ENCODE results near the gene SLITRK3. TPM values are rescaled to one million over a fixed set of nuclear protein-coding genes. Genes with fewer than 3 reads are reported as not detected.
"Not testable (repeated sequence)": the region's sequence is repeated elsewhere in the genome, so short reads cannot be mapped to it uniquely, and the experiment has no call there.

The SLITRK3 gene
- total and polyA plus RNA-seq, 11 donors, result not detected

DNA sequence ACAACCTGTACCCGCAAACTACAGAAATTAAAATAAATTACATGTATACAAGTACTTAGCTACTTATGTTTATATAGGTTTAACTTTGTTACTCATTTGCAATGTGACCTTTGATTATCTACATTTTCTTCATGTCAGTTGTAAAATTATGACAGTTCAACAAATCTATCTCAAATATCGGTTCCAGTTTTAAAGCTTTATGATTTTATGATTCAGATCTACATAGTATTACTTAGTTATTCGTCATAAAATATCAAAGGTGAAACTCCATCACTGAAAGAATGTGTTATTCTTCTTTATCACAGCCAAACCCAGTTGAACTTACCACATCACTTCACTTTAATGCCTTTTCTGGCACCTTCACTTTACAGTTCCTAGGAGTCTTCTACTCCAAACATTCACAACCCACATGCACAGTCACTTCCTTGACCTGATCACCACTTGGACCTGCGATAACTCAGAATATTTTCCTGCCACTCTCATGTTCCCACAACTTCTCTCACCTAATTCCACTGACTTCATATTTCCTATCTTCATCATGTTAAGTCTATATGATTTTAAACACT, 47.2 kb downstream of the SLITRK3 start:
- TF ChIP-seq POLR2A (IDR thresholded peaks at IDR 0.05), result no peak
- no peak for DNase-seq
- intact Hi-C loops (cut with DNase I), result no loop called here
- Histone ChIP-seq H3K4me1 (no peaks in the 10 kb centered on the region), H3K4me3 (no peak overlapping the region), H3K27ac (no peak overlapping the region), H3K27me3 (no peaks in the 10 kb centered on the region), H3K36me3 (no peaks in the 10 kb centered on the region), H3K9me3 (peaks cover 0 to 1% (median 0%) of the 10 kb centered on the region in 12 donors)
- ATAC-seq, result no peak
- 89 to 92% (median 90%) methylated on average over 4 of the region's 4 CpGs for WGBS, 4 donors

- Histone ChIP-seq H3K27ac (no peak overlapping the region), H3K4me3 (no peak overlapping the region), H3K27me3 (no peaks in the 10 kb centered on the region), H3K36me3 (no peaks in the 10 kb centered on the region), H3K4me1 (no peaks in the 10 kb centered on the region), H3K9me3 (peaks cover 0 to 1% (median 0%) of the 10 kb centered on the region in 12 donors)
- intact Hi-C loops (cut with DNase I), result no loop called here
- WGBS, 4 donors, result 61 to 73% (median 66%) methylated on average over 1 of the region's 1 CpG
- ATAC-seq, result no peak
- no peak for DNase-seq
- TF ChIP-seq POLR2A (IDR thresholded peaks at IDR 0.05), result no peak
- TF ChIP-seq, protein P1, sequence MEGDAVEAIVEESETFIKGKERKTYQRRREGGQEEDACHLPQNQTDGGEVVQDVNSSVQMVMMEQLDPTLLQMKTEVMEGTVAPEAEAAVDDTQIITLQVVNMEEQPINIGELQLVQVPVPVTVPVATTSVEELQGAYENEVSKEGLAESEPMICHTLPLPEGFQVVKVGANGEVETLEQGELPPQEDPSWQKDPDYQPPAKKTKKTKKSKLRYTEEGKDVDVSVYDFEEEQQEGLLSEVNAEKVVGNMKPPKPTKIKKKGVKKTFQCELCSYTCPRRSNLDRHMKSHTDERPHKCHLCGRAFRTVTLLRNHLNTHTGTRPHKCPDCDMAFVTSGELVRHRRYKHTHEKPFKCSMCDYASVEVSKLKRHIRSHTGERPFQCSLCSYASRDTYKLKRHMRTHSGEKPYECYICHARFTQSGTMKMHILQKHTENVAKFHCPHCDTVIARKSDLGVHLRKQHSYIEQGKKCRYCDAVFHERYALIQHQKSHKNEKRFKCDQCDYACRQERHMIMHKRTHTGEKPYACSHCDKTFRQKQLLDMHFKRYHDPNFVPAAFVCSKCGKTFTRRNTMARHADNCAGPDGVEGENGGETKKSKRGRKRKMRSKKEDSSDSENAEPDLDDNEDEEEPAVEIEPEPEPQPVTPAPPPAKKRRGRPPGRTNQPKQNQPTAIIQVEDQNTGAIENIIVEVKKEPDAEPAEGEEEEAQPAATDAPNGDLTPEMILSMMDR (IDR thresholded peaks at IDR 0.05), result no peak
These were observed 51.9 kb downstream of the SLITRK3 start for GRCh38 chr3:165144271-165144670.

DNA sequence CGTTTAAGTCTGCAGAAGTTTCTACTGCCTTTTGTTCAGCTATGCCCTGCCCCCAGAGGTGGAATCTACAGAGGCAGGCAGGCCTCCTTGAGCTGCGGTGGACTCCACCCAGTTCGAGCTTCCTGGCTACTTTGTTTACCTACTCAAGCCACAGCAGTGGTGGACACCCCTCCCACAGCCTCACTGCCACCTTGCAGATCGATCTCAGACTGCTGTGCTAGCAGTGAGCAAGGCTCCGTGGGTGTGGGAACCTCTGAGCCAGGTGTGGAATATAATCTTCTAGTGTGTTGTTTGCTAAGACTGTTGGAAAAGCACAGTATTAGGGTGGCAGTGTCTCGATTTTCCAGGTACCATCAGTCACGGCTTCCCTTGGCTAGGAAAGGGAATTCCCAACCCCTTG, 56.3 kb downstream of the SLITRK3 start:
- H3K9me3 ChIP-seq; H3K36me3 ChIP-seq; H3K27ac ChIP-seq; DNase-seq; intact Hi-C loops (cut with DNase I); H3K4me1 ChIP-seq; ATAC-seq; H3K4me3 ChIP-seq; H3K27me3 ChIP-seq: not testable (repeated sequence)
- 63 to 73% (median 71%) methylated on average over 7 of the region's 7 CpGs for WGBS, 4 donors

Other genes starting within 250 kb of the SLITRK3 start
- gene SI, start 117.9 kb downstream of the SLITRK3 start, total RNA-seq, result not detected
- gene SI, start 117.9 kb downstream of the SLITRK3 start, polyA plus RNA-seq, result under 1 TPM in 1 of 2 donors, not detected in 1; 0.01 TPM